ENCODE data around the gene MDP1.

GRCh38 chr14:24179961-24180796, 35.7 kb downstream of the MDP1 start:
- TF ChIP-seq CTCF (IDR thresholded peaks at IDR 0.05) (no peak), MAX (IDR thresholded peaks at IDR 0.05; ENCODE audit: low read depth) (no peak), POLR2AphosphoS5 (IDR thresholded peaks at IDR 0.05; ENCODE audit: low read depth, low read length) (no peak), EP300 (IDR thresholded peaks at IDR 0.05; ENCODE audit: borderline replicate concordance in 1 of 2, low read depth in 1 of 2, low read length in 1 of 2) (no peak), TEAD4 (IDR thresholded peaks at IDR 0.05; ENCODE audit: borderline replicate concordance, insufficient read depth) (no peak), NFIC (IDR thresholded peaks at IDR 0.05; ENCODE audit: borderline replicate concordance) (no peak), SIN3A (IDR thresholded peaks at IDR 0.05; ENCODE audit: borderline replicate concordance, low read depth, low read length) (no peak), MXI1 (IDR thresholded peaks at IDR 0.05; ENCODE audit: low read depth, low read length) (no peak), ZBTB33 (IDR thresholded peaks at IDR 0.05; ENCODE audit: borderline replicate concordance, low read depth) (no peak), SMC3 (IDR thresholded peaks at IDR 0.05; ENCODE audit: low read depth, low read length) (no peak), GABPA (IDR thresholded peaks at IDR 0.05; ENCODE audit: low read depth) (no peak), EZH2phosphoT487 (IDR thresholded peaks at IDR 0.05; ENCODE audit: borderline replicate concordance, low read depth) (no peak)
- TF ChIP-seq, protein P1, sequence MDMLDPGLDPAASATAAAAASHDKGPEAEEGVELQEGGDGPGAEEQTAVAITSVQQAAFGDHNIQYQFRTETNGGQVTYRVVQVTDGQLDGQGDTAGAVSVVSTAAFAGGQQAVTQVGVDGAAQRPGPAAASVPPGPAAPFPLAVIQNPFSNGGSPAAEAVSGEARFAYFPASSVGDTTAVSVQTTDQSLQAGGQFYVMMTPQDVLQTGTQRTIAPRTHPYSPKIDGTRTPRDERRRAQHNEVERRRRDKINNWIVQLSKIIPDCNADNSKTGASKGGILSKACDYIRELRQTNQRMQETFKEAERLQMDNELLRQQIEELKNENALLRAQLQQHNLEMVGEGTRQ (IDR thresholded peaks at IDR 0.05; ENCODE audit: borderline replicate concordance, low read depth, low read length) = no peak

All from SK-N-SH (cell line).